Ascending aorta (tissue), 2 donors: ENCODE data around the gene CACNA1B. TPM values are rescaled to one million over a fixed set of nuclear protein-coding genes. Genes with fewer than 3 reads are reported as not detected.

ENCODE experiments used
- DNase-seq, 2 donors: peaks; one replicate each; pipeline ENCODE4 v3.0.0-alpha.2; 2019; ENCODE audit warnings: low spot score in 2 of 2
- H3K27ac ChIP-seq, 2 donors: fragments of 200-600 bp; sonication (generic); one replicate each; pipeline ENCODE4 v1.5.1; 2016 to 2017; ENCODE audit warnings: mild to moderate bottlenecking in 1 of 2
- H3K27me3 ChIP-seq: fragments of 200-600 bp; sonication (generic); one replicate; pipeline ENCODE4 v1.5.1; 2017
- H3K36me3 ChIP-seq, 2 donors: fragments of 200-600 bp; sonication (generic); one replicate each; pipeline ENCODE4 v1.5.1; 2016
- H3K4me1 ChIP-seq, 2 donors: fragments of 200-600 bp; sonication (generic); one replicate each; pipeline ENCODE4 v1.5.1; 2016 to 2017; ENCODE audit warnings: mild to moderate bottlenecking in 1 of 2
- H3K4me3 ChIP-seq, 2 donors: fragments of 200-600 bp; sonication (generic); one replicate each; pipeline ENCODE4 v1.5.1; 2016 to 2017; ENCODE audit warnings: mild to moderate bottlenecking in 1 of 2
- H3K9me3 ChIP-seq, 2 donors: fragments of 200-600 bp; sonication (generic); one replicate each; pipeline ENCODE4 v1.5.1; 2016
- CTCF ChIP-seq, 3 experiments: fragments of 200-600 bp in 2 of 3; fragments of 450-650 bp in 1 of 3; sonication (generic) in 2 of 3; IDR thresholded peaks; one replicate each; pipeline ENCODE4 v1.5.1; 2016 to 2019; ENCODE audit warnings: antibody characterized with exemption in 3 of 3, mild to moderate bottlenecking in 1 of 3, moderate library complexity in 1 of 3
- intact Hi-C: fragments of 100-400 bp; cut with DNase I; formaldehyde crosslinking; loops from one replicate; pipeline ENCODE4 v1.15.1; 2023
- total RNA-seq: library from RNA; depleted of rRNA; stranded (reverse); fragments of >200 nt; gene quantifications from one replicate; pipeline ENCODE4 v1.1.0, GENCODE V29; 2016

Gene CACNA1B
- total RNA-seq, 1 donor from 2014 or later: not detected

GRCh38 chr9:138118601-138119071, 241.1 kb downstream of the CACNA1B start:
- H3K4me3 ChIP-seq: no peak overlapping the region
- no peaks in the 10 kb centered on the region for H3K4me1 ChIP-seq
- H3K9me3 ChIP-seq: no peaks in the 10 kb centered on the region
- intact Hi-C loops: no loop called here
- peak in 1 of 2 donors; percentile 31 for DNase-seq
- H3K27me3 ChIP-seq: no peaks in the 10 kb centered on the region
- H3K36me3 ChIP-seq: no peaks in the 10 kb centered on the region
- H3K27ac ChIP-seq: no peak overlapping the region
- TF ChIP-seq CTCF (IDR thresholded peaks at IDR 0.05): no peak

DNA sequence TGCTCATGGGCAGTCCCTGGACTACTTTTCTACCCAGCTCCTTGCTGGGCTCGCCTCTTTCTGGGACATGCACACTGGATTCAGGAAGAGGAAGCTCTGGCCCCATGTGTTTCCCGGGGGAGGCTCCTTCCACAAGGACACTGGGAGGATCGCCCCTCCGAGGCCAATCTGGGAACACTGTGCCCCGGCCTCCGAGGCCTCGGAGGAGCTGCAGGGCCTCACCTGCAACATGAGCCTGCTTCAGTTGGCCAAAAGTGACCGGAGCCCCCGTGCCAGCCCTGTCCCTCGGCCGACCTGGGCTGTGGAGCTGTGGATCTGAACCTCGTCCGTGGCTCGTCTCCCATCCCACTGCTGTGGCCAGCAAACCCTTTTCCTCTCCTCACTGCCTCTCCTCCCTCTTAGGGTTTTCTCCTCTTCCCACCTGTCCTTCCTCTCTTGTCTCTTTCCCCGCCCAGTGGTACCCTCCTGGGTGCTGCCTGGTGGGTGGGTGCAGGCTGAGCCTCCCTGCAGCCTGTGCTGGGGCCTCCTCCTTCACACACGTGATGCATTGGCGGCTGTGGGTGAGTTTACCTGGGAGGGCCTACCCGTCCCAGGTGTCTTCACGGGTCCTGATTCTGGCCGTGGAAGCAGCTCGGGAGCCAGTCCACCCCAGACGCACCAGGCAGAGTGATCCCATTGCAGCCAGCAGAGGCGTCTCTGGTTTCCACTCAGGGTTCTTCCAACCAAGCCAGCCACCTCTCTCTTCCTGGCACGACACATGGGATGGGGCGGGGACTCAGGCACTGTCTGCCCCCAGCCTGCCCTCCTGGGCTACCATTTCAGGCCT, 241.8 kb downstream of the CACNA1B start:
- Histone ChIP-seq H3K4me3 (no peak overlapping the region), H3K9me3 (no peaks in the 10 kb centered on the region), H3K27ac (no peak overlapping the region), H3K27me3 (no peaks in the 10 kb centered on the region), H3K4me1 (no peaks in the 10 kb centered on the region), H3K36me3 (no peaks in the 10 kb centered on the region)
- DNase-seq: peak in 1 of 2 donors; percentile 53
- intact Hi-C loops: no loop called here
- TF ChIP-seq CTCF (IDR thresholded peaks at IDR 0.05): no peak

- intact Hi-C loops: no loop called here
- Histone ChIP-seq H3K27me3 (no peaks in the 10 kb centered on the region), H3K9me3 (no peaks in the 10 kb centered on the region), H3K27ac (no peak overlapping the region), H3K4me3 (no peak overlapping the region), H3K4me1 (no peaks in the 10 kb centered on the region), H3K36me3 (no peaks in the 10 kb centered on the region)
- no peak for DNase-seq
- no peak for TF ChIP-seq CTCF (IDR thresholded peaks at IDR 0.05)
Measured at GRCh38 chr9:138120072-138120471, 242.5 kb downstream of the CACNA1B start.

DNA sequence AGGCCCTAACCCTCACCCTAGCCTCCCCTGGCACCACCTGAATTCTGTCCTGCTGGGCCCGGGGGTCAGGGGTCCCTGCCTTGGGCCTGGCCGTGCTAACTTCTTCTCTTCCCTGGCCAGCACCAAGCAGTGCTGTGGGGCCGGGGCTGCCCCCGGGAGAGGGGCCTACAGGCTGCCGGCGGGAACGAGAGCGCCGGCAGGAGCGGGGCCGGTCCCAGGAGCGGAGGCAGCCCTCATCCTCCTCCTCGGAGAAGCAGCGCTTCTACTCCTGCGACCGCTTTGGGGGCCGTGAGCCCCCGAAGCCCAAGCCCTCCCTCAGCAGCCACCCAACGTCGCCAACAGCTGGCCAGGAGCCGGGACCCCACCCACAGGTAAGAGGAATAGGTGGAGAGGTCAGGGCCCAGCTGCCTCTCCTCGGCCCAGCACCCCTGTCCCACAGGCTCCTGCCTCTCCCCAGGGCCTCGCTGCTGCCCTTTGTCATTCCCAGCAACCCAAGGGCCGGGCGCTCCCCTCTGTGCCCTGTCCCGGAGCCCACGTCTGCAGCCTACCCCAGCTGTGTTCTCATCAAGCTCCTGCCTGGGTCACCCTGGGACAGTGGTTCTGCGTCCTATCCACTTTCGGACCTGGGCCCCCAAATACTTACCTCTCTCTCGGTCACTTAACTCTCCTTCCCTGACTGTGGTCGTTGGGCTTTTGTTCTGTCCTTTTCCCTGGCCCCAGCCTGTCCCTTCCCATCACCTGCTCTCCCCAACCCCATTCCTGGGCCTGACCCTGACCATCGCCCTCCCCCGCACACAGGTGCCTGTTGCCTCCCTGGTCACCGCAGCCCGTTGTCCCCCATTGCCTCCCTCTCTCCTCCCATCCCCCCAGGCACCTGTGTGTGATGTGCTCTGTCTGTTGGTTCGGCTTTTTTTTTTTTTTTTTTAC, 243.2 kb downstream of the CACNA1B start:
- H3K27ac ChIP-seq: no peak overlapping the region
- intact Hi-C loops: no loop called here
- DNase-seq: no peak
- no peaks in the 10 kb centered on the region for H3K4me1 ChIP-seq
- H3K36me3 ChIP-seq: no peaks in the 10 kb centered on the region
- no peaks in the 10 kb centered on the region for H3K27me3 ChIP-seq
- H3K9me3 ChIP-seq: no peaks in the 10 kb centered on the region
- TF ChIP-seq CTCF (IDR thresholded peaks at IDR 0.05): no peak
- no peak overlapping the region for H3K4me3 ChIP-seq

DNA sequence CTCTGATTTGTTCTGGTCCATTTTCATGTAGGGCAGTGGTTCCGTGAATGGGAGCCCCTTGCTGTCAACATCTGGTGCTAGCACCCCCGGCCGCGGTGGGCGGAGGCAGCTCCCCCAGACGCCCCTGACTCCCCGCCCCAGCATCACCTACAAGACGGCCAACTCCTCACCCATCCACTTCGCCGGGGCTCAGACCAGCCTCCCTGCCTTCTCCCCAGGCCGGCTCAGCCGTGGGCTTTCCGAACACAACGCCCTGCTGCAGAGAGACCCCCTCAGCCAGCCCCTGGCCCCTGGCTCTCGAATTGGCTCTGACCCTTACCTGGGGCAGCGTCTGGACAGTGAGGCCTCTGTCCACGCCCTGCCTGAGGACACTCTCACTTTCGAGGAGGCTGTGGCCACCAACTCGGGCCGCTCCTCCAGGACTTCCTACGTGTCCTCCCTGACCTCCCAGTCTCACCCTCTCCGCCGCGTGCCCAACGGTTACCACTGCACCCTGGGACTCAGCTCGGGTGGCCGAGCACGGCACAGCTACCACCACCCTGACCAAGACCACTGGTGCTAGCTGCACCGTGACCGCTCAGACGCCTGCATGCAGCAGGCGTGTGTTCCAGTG, 244.0 kb downstream of the CACNA1B start:
- Histone ChIP-seq H3K27ac (no peak overlapping the region), H3K9me3 (no peaks in the 10 kb centered on the region), H3K4me1 (no peaks in the 10 kb centered on the region), H3K4me3 (no peak overlapping the region), H3K36me3 (no peaks in the 10 kb centered on the region), H3K27me3 (no peaks in the 10 kb centered on the region)
- DNase-seq: no peak
- no peak for TF ChIP-seq CTCF (IDR thresholded peaks at IDR 0.05)
- intact Hi-C loops: no loop called here
